Measurements from ENCODE around the gene ASIC4.

Gene ASIC4

DNA sequence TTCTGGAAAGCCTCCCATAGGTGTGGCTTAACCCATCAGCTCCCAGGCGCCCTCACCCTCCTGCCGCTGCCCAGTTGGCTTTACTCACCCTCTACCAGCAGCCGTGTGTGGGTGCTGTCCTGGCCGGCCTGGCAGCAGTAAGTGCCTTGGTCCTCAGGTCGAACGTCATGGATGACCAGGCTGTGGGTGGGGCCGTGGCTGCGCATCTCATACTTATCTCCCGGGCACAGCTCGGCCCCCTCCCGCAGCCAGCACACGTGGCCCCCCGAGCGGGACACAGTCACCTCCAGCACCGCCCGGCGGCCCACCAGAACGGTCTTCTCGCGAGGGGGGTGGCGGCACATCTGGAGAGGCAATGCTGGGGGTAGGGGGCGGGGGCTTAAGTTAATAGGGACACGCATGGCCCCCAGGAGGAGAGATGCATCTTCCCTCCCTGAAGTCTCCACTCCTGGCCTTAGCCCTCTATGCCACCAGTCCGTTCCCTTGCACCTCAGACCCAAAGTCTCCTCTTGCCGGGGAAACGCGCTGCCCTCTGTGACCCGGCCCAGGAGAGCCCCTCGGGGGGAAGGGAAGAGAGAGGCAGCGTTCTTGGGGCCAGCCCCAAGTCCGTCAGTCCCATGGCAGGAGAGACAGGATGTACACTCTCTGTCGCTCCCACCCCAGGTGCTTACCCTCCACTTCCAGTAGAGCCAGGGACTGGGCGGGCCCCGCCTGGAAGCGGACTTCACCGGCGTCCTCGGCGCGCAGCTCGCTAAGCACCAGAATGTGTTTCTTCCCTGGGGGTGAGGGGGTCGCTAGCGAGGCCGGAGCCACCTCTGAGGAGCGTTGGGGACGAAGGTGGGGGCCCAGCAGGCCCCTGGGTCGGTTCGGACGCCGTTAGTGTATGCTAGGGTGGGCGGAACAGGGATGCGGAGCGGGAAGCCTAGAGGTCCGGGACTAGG, 37.4 kb downstream of the ASIC4 start:
- DNase-seq (ENCODE audit: low read depth in 2 of 2): no peak

GRCh38 chr2:219552382-219553167, 38.3 kb downstream of the ASIC4 start:
- peak; percentile 51 to 59 for DNase-seq (ENCODE audit: low read depth in 2 of 2)

- no peak for DNase-seq (ENCODE audit: low read depth in 2 of 2)
Observed at GRCh38 chr2:219553168-219553417, 38.8 kb downstream of the ASIC4 start.

- no peak for DNase-seq (ENCODE audit: low read depth in 2 of 2)
Observed at GRCh38 chr2:219553463-219553963, 39.2 kb downstream of the ASIC4 start.

DNA sequence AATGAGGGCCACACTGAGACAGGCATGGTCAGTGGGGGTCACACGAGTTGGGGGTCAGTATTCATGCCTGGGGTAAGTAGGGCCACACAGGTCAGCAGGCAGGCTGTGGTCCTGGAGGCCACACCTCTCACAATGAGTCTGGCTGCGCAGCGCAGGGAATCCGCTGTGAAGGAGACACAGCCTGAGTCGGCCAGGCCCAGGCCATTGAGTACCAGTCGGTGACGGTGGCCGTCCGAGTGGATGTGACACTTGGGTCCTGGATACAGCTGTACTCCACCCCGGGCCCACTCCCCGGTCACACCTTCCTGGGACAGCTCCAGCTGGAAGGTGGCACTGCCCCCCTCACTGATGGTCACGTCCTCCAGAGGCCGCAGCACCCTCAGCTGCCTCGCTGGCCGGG, 40.1 kb downstream of the ASIC4 start:
- no peak for DNase-seq (ENCODE audit: low read depth in 2 of 2)

DNA sequence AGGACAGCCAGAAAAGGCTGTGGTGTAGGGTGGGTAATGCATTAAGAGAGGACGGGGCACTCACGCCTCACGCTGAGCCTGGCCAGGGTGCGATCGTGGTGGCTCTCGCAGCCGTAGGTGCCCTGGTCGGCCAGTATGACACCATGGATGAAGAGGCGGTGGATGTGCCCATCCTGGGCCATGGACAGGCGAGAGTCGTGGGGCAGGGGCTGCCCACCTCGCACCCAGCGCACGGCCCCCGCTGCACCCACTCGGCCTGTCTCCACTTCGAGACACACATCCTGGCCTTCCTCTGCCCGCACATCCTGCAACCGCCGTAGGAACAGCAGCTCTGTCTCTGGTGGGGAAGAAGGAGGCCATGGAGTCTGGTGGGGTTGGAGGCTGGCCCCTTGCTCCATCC, 41.7 kb downstream of the ASIC4 start:
- DNase-seq (ENCODE audit: low read depth in 2 of 2): no peak

GRCh38 chr2:219556413-219556812, 42.1 kb downstream of the ASIC4 start:
- no peak for DNase-seq (ENCODE audit: low read depth in 2 of 2)

GRCh38 chr2:219557320-219557719, 43.0 kb downstream of the ASIC4 start:
- DNase-seq (ENCODE audit: low read depth in 2 of 2): no peak

GRCh38 chr2:219557791-219558785, 43.8 kb downstream of the ASIC4 start:
- DNase-seq (ENCODE audit: low read depth in 2 of 2): no peak

DNA sequence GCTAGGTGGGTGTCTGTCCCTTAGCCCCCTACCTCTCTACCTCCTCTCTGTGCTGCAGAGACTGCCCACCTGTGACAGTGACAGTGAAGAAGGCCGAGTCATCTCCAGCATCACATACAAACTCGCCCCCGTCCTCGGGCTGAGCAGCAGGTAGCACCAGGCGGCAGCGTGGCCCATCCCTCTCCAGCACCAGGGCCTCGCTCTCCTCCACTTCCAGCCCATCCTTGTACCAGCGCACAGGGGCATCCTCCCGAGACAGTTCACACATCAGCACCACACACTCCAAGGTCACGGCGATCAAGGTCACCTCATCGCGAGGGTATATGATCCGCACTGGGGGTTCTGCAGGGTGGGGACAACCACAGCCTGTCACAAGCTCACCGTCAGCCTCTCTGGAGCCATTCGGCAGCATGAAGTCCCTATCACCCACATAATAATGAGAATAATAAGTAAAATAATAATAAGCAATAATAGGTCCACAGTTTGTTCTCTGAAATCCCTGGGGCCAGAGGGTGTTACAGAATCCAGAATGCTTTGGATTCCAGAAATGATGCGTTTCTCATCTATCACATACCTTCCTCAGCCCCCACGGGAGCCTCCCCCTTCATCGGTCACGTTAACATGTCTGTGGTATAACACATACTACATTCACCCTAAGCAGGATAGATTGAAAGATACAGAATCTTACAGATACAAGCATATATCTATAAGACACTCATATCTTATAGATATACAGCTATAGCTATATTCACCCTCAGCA, 45.1 kb downstream of the ASIC4 start:
- DNase-seq (ENCODE audit: low read depth in 2 of 2): no peak

DNA sequence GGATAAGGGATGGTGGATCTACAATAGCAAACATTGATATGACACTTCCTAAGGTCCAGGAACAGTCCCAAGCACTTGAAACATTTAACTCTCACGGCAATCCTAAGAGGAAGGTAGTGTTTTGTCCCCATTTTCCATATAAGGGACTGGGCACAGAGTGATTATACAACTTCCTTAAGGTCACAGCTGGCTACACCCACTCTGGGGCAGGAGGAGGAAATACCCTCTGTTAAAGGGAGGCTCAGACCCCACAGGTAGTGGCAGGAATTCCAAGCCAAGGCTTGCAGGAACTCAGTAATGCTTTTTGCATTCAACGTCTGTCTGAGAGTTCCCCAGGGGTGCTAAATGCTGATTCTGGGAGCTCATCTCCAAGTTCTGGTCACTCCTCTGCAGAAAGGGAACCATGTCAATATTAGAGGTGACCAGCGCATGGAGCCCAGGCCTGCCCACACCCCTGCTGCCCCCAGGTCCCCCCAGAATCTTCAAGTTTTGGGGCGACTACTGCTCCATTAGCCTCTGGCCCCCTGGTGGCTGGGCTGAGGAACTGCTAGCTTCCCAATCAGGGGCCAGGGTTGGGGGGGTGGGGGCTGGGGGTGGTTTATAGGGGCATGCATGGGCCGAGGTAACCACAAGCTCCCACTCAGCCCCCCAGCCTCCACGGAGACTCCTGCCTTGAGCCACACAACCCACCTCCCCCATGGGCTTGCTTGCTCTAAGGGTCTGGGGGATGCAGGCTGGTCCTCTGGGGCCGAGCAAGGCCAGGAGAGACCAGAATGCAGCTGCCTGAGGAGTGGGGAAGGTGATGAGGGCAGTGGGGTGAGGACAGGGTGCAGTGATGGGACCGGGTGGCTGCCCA, 46.0 kb downstream of the ASIC4 start:
- DNase-seq (ENCODE audit: low read depth in 2 of 2): no peak

- no peak for DNase-seq (ENCODE audit: low read depth in 2 of 2)
Observed at GRCh38 chr2:219560893-219561178, 46.6 kb downstream of the ASIC4 start.

- DNase-seq (ENCODE audit: low read depth in 2 of 2): no peak
Observed at GRCh38 chr2:219561179-219562048, 47.1 kb downstream of the ASIC4 start.

GRCh38 chr2:219562049-219563020, 48.1 kb downstream of the ASIC4 start:
- no peak for DNase-seq (ENCODE audit: low read depth in 2 of 2)

DNA sequence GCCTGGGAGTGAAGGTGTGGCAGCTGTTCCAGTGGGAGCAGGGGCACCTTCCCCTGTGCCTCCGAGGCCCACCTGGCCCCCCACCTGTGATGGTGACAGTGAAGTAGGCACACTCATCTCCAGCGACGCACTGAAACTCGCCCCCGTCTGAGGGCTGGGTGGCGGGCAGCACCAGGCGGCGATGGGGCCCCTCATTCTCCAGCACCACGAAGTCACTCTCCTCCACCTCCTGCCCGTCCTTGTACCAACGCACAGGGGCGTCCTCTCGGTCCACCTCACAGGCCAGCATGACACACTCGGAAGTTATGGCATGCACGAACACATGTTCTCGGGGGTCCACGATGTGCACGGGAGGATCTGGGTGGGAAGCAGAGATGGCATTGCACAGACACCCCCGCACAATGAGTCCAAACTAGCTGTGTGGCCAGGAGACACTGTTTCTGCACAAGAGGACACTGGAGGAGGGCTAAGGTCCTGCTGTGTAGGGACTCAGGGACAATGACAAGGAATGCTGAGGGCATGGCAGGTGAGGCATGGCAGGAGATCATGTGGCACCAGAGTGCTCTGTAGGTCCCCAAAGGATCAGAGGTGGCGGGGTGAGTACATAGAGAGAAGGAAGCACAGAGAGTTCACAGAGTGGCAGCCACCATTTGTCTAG, 49.1 kb downstream of the ASIC4 start:
- no peak for DNase-seq (ENCODE audit: low read depth in 2 of 2)

- no peak for DNase-seq (ENCODE audit: low read depth in 2 of 2)
Observed at GRCh38 chr2:219565130-219566080, 51.1 kb downstream of the ASIC4 start.

Measured in activated CD8-positive, alpha-beta memory T cell treated with anti-CD3 and anti-CD28 coated beads for 4 hours (primary cell).